ENCODE data around the gene MAML2. TPM values are rescaled to one million over a fixed set of nuclear protein-coding genes. Genes with fewer than 3 reads are reported as not detected.
A peak's percentile ranks its signal among the peaks of the same experiment; 100 is the strongest.

Gene MAML2
- total RNA-seq, 1 experiment from 2014 or later = 28.3 TPM

GRCh38 chr11:96303064-96303463 is 39.9 kb downstream of the MAML2 start:
- Histone ChIP-seq H3K4me3 (peak overlapping the region; percentile 9; the same call in 1 of the 2 replicates), H3K4me2 (peak overlapping the region; percentile 63)

DNA sequence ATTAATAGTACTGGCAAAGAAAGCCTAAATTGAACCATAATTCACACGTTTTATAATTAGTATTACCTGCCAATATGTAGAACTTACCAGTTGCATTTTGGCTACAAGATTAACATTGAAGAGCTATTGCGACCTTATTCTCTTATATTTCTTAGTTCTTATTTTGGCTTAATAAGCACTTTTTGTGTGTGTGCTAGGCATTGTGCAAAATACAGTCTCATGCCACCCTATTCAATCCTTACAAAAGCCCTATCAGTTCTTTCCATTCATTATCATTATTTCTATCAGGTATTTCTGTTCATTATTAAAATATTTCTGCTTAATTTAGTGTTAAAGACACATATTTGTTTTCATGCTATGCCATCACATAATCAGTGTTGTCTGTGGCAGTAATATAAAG is 41.2 kb downstream of the MAML2 start:
- Histone ChIP-seq H3K36me3 (ENCODE audit: low read depth) (peaks cover 35% of the 10 kb centered on the region), H3K4me1 (replicated peaks; ENCODE audit: insufficient read depth) (peaks cover 51% of the 10 kb centered on the region), H3K79me2 (ENCODE audit: low read depth) (peaks cover 93% of the 10 kb centered on the region), H3K9me2 (ENCODE audit: insufficient read depth) (no peaks in the 10 kb centered on the region), H3K9me3 (ENCODE audit: insufficient read depth, low read depth) (peaks cover 13% of the 10 kb centered on the region), H3K4me2 (no peak overlapping the region), H4K20me1 (ENCODE audit: insufficient read depth) (no peaks in the 10 kb centered on the region), H3F3A (ENCODE audit: insufficient read depth, low read depth) (peaks cover 42% of the 10 kb centered on the region), H3K27me3 (ENCODE audit: insufficient read depth, low read depth) (no peaks in the 10 kb centered on the region), H3K4me3 (no peak overlapping the region), H3K27ac (no peak overlapping the region), H2AFZ (no peak overlapping the region)
- BruUV-seq (replicated peaks) = no TSS peak
- intact Hi-C loops (cut with micrococcal nuclease; ENCODE audit: unreplicated experiment) = no loop called here
- CTCF ChIA-PET = no interaction called here
- POLR2A ChIA-PET (ENCODE audit: unreplicated experiment) = interaction anchor here (0.6 kb wide), 1 partner anchor 70 kb away, joined by 7 read pairs; no protein-coding TSS in a partner anchor
- TF ChIP-seq CTCF (conservative IDR thresholded peaks at IDR 0.05) (no peak), EZH2 (IDR thresholded peaks at IDR 0.05; ENCODE audit: low read depth) (no peak)
- no peak for DNase-seq

More at GRCh38 chr11:96303064-96303463, 39.9 kb downstream of the MAML2 start:
- TF ChIP-seq CTCF (conservative IDR thresholded peaks at IDR 0.05) (no peak), EZH2 (IDR thresholded peaks at IDR 0.05; ENCODE audit: low read depth) (no peak)
- CTCF ChIA-PET = no interaction called here
- POLR2A ChIA-PET (ENCODE audit: unreplicated experiment) = no interaction called here
- Histone ChIP-seq H3K27ac (peak overlapping the region; percentile 79), H3K79me2 (ENCODE audit: low read depth) (peaks cover 89% of the 10 kb centered on the region), H2AFZ (no peak overlapping the region), H3K9me3 (ENCODE audit: insufficient read depth, low read depth) (peaks cover 13% of the 10 kb centered on the region), H3F3A (ENCODE audit: insufficient read depth, low read depth) (peaks cover 53% of the 10 kb centered on the region), H3K9me2 (ENCODE audit: insufficient read depth) (no peaks in the 10 kb centered on the region), H3K27me3 (ENCODE audit: insufficient read depth, low read depth) (no peaks in the 10 kb centered on the region), H3K4me1 (replicated peaks; ENCODE audit: insufficient read depth) (peaks cover 62% of the 10 kb centered on the region), H4K20me1 (ENCODE audit: insufficient read depth) (no peaks in the 10 kb centered on the region), H3K36me3 (ENCODE audit: low read depth) (peaks cover 24% of the 10 kb centered on the region; the same call in 1 of the 2 replicates)
- DNase-seq = peak in 1 of 2 experiments; percentile 93
- no TSS peak for BruUV-seq (replicated peaks)
- intact Hi-C loops (cut with micrococcal nuclease; ENCODE audit: unreplicated experiment) = no loop called here

GRCh38 chr11:96299155-96299888 is 43.7 kb downstream of the MAML2 start:
- CTCF ChIA-PET = no interaction called here
- peaks cover 90% of the 10 kb centered on the region for H3K79me2 ChIP-seq (ENCODE audit: low read depth)

More at GRCh38 chr11:96299155-96299888, 43.7 kb downstream of the MAML2 start:
- TF ChIP-seq EZH2 (IDR thresholded peaks at IDR 0.05; ENCODE audit: low read depth) = no peak
- TF ChIP-seq CTCF (conservative IDR thresholded peaks at IDR 0.05) = no peak
- no peak overlapping the region for H2AFZ ChIP-seq
- H3K4me2 ChIP-seq = no peak overlapping the region
- H3K4me1 ChIP-seq (replicated peaks; ENCODE audit: insufficient read depth) = peaks cover 26% of the 10 kb centered on the region
- intact Hi-C loops (cut with micrococcal nuclease; ENCODE audit: unreplicated experiment) = no loop called here
- peaks cover 26% of the 10 kb centered on the region for H3F3A ChIP-seq (ENCODE audit: insufficient read depth, low read depth)
- H4K20me1 ChIP-seq (ENCODE audit: insufficient read depth) = no peaks in the 10 kb centered on the region
- no peaks in the 10 kb centered on the region for H3K27me3 ChIP-seq (ENCODE audit: insufficient read depth, low read depth)
- H3K36me3 ChIP-seq (ENCODE audit: low read depth) = peaks cover 28% of the 10 kb centered on the region
- DNase-seq = no peak
- no peak overlapping the region for H3K4me3 ChIP-seq
- H3K9me3 ChIP-seq (ENCODE audit: insufficient read depth, low read depth) = peaks cover 13% of the 10 kb centered on the region
- no TSS peak for BruUV-seq (replicated peaks)
- H3K27ac ChIP-seq = peak overlapping the region; percentile 8; the same call in 1 of the 2 replicates
- POLR2A ChIA-PET (ENCODE audit: unreplicated experiment) = no interaction called here
- no peaks in the 10 kb centered on the region for H3K9me2 ChIP-seq (ENCODE audit: insufficient read depth)

Measured in PC-9 (cell line).